ENCODE results near the gene INHBC.

GRCh38 chr12:57404966-57405640 lies 29.5 kb upstream of the INHBC start:
- TF ChIP-seq CTCF (IDR thresholded peaks at IDR 0.05) (no peak), POLR2A (IDR thresholded peaks at IDR 0.05) (no peak)

All from uterus (tissue), 2 donors.